Activated T-helper 2 cell treated with anti-CD3 and anti-CD28 coated beads, Interferon-gamma antibody, Interleukin-2, Interleukin-4, amounts not matched to agents 10 μg/mL and 5 μg/mL and 100 μg/mL, durations not matched to agents 14 hours and 24 hours and 36 hours (primary cell): ENCODE measurements around the gene ATXN2. TPM values are rescaled to one million over a fixed set of nuclear protein-coding genes. Genes with fewer than 3 reads are reported as not detected.

ENCODE experiments used
- DNase-seq: peaks from one replicate; pipeline ENCODE4 v3.0.0; 2021; ENCODE audit warnings: low spot score
- H3K27ac Mint-ChIP-seq: one replicate; pipeline ENCODE4 v1.8.0; 2021; ENCODE audit warnings: mixed read lengths
- H3K27me3 Mint-ChIP-seq: one replicate; pipeline ENCODE4 v1.8.0; 2021; ENCODE audit warnings: low read depth, mixed read lengths
- H3K36me3 Mint-ChIP-seq: one replicate; pipeline ENCODE4 v1.8.0; 2021; ENCODE audit warnings: low read depth, mixed read lengths
- H3K4me1 Mint-ChIP-seq: one replicate; pipeline ENCODE4 v1.8.0; 2021; ENCODE audit warnings: low read depth, mixed read lengths
- H3K4me3 Mint-ChIP-seq: one replicate; pipeline ENCODE4 v1.8.0; 2021; ENCODE audit warnings: low read depth, mild to moderate bottlenecking, moderate library complexity, mixed read lengths
- H3K9me3 Mint-ChIP-seq: one replicate; pipeline ENCODE4 v1.8.0; 2021; ENCODE audit warnings: mixed read lengths
- intact Hi-C: fragments of 100-400 bp; cut with micrococcal nuclease; formaldehyde crosslinking; loops from one replicate; pipeline ENCODE4 v1.15.1; 2023
- total RNA-seq: library from RNA; stranded (reverse); gene quantifications from 2 replicates; pipeline ENCODE4 v1.2.3, GENCODE V29; 2022

Gene ATXN2
- total RNA-seq, 1 donor from 2014 or later: 51.6 TPM

DNA sequence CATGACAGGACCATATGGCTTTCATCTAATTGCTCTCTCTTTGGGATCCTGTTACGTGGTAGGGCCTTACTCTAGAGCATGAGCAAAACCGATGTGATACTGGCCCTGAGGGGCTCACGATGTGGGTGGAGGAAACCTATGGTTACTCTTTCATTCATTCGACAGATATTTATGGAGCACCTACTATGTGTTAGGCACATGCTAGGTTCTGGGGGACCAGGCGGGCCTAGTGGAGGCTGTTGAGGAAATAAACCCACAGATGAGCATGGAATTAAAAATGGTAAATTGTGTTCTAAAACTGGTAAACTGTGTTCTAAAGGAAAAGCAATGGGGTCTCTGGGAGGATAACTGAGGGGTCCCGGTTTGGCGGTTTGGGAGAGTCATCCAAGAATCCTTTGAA lies 178.6 kb downstream of the ATXN2 start:
- DNase-seq: no peak
- intact Hi-C loops: no loop called here
- Mint-ChIP-seq H3K4me3 (no peak overlapping the region), H3K36me3 (peaks cover 57% of the 10 kb centered on the region), H3K27ac (no peak overlapping the region), H3K4me1 (peaks cover 18% of the 10 kb centered on the region), H3K27me3 (no peaks in the 10 kb centered on the region), H3K9me3 (no peaks in the 10 kb centered on the region)

DNA sequence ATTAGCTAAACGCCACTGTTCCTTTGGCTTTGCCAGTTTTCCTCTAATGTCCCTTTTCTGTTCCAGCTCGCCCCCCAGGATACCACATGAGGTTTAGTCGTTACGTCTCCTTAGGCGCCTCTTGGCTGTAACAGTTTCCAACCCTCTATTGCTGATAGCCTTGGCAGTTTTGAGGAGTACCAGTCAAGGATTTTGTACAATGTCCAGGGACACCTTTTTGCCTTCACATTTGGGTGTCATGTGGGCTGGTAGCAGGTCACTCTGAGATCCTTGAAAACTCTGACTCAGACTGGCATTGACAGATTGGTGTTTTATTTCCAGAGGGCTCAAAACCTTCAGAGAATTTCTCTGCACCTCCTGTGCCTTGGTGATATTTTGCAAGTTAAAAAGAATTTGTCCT lies 179.3 kb downstream of the ATXN2 start:
- Mint-ChIP-seq H3K4me1 (peaks cover 15% of the 10 kb centered on the region), H3K27me3 (no peaks in the 10 kb centered on the region), H3K36me3 (peaks cover 55% of the 10 kb centered on the region), H3K9me3 (no peaks in the 10 kb centered on the region), H3K4me3 (no peak overlapping the region), H3K27ac (no peak overlapping the region)
- no peak for DNase-seq
- intact Hi-C loops: no loop called here

- no peaks in the 10 kb centered on the region for H3K27me3 Mint-ChIP-seq
- peaks cover 12% of the 10 kb centered on the region for H3K4me1 Mint-ChIP-seq
- H3K9me3 Mint-ChIP-seq: no peaks in the 10 kb centered on the region
- DNase-seq: no peak
- H3K36me3 Mint-ChIP-seq: peaks cover 54% of the 10 kb centered on the region
- H3K27ac Mint-ChIP-seq: no peak overlapping the region
- no peak overlapping the region for H3K4me3 Mint-ChIP-seq
- intact Hi-C loops: no loop called here
Measured at GRCh38 chr12:111418594-111418880, 180.6 kb downstream of the ATXN2 start.

GRCh38 chr12:111417784-111418593 lies 181.1 kb downstream of the ATXN2 start:
- Mint-ChIP-seq H3K4me1 (peaks cover 16% of the 10 kb centered on the region), H3K27ac (no peak overlapping the region), H3K4me3 (no peak overlapping the region), H3K36me3 (peaks cover 58% of the 10 kb centered on the region), H3K9me3 (no peaks in the 10 kb centered on the region), H3K27me3 (no peaks in the 10 kb centered on the region)
- intact Hi-C loops: no loop called here
- DNase-seq: no peak

DNA sequence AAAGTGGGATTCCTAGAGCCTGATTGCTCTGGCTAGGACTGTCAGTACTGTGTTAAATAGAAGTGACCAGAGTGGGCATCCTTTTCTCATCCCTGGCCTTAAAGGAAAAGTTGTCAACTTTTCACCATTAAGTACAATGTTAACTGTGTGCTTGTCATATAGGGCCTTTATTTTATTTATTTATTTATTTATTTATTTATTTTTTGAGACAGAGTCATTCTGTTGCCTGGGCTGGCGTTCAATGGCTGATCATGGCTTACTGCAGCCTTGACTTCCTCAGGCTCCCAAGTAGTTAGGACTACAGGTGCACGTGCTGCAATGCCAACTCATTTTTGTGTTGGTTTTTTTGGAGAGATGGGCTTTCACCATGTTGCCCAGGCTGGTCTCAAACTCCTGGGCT lies 181.8 kb downstream of the ATXN2 start:
- H3K27me3 Mint-ChIP-seq: no peaks in the 10 kb centered on the region
- H3K27ac Mint-ChIP-seq: no peak overlapping the region
- no peak overlapping the region for H3K4me3 Mint-ChIP-seq
- intact Hi-C loops: no loop called here
- no peaks in the 10 kb centered on the region for H3K9me3 Mint-ChIP-seq
- DNase-seq: no peak
- peaks cover 59% of the 10 kb centered on the region for H3K36me3 Mint-ChIP-seq
- H3K4me1 Mint-ChIP-seq: peaks cover 19% of the 10 kb centered on the region

DNA sequence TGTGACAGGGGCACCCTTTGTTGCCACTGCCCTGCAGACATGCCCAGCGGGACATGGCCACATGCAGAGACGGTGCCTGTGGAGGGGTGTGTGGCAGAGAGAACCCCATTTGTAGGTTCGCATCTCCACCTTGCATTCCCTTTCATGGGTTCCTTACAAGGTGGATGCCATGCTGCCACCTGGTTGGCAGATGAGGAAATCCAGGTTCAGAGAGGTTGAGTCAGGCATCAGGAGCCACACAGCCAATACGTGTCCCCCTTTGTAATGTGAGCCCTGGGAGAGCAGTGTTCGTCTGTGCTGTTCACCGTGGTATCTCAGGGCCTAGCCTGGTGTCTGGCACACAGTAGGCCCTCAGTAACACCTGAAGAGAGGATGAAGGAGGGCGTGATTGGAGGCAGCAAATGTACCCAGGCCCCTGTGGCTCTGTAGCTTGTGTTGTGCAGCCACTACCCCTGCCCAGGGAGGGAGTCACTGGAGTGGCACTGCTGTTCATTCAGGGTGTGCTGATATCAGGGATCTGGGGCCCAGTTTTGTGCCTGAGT lies 184.3 kb downstream of the ATXN2 start:
- Mint-ChIP-seq H3K4me3 (no peak overlapping the region), H3K36me3 (peaks cover 44% of the 10 kb centered on the region), H3K9me3 (no peaks in the 10 kb centered on the region), H3K27ac (no peak overlapping the region), H3K4me1 (peaks cover 34% of the 10 kb centered on the region), H3K27me3 (no peaks in the 10 kb centered on the region)
- DNase-seq: no peak
- intact Hi-C loops: no loop called here

DNA sequence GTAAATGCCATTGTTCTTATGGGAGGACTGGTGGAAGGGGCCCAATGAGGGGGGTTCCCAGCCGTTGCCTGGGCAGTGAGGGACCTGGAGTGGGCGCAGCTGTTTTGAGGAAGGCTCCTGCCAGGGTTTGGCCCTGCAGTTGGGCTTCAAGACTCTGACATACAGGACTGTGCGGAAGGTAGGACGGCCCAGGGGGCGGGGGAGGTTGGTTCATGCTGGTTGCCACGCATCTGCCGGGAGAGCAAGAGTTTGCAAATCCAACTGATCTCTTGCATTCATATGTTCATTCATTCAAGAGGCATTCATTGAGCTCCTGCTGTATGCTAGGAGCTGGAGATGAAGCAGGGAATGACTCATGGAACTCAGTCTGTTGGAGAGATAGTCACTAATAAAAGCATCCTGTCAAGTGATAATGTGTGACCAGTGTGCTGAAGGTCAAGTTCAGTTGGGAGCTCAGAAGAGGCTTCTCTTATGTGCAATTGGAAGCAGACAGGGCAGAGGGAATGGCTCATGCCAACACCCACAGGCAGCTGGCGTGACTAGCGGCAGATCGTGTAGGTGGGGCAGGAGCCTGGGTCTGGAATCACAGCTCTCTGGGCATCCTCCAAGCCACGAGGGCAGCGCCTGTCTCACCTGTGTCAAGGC lies 185.6 kb downstream of the ATXN2 start:
- Mint-ChIP-seq H3K27me3 (no peaks in the 10 kb centered on the region), H3K4me3 (no peak overlapping the region), H3K36me3 (peaks cover 43% of the 10 kb centered on the region), H3K9me3 (no peaks in the 10 kb centered on the region), H3K27ac (peak overlapping the region; percentile 73), H3K4me1 (peaks cover 45% of the 10 kb centered on the region)
- intact Hi-C loops: no loop called here
- DNase-seq: no peak

DNA sequence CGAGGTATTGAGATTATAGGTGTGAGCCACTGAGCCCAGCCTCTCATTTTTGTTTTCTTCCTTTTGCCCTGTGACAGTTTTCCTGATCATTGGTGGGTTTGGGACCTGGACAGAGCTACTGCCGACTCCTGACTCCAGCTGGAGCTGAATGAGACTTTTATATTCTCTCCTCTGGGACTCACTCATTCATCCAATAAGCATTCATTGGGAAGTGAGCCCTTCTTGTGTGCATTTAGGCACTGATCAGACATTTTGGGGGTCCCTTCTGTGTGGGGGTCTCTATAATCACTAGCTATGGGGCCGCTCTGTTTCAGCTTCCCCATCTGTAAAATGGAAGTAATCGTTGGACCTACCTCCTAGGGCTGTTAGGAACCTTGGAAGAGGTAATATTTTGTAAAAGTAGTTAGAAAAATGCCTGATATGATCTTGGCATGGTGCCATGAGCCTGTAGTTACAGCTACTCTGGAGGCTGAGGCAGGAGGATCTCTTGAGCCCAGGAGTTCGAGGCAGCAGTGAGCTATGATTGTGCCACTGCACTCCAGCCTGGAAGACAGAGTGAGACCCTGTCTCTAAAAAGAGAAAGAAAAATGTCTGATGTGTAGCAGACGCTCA lies 186.2 kb downstream of the ATXN2 start:
- H3K27me3 Mint-ChIP-seq: no peaks in the 10 kb centered on the region
- DNase-seq: no peak
- H3K36me3 Mint-ChIP-seq: peaks cover 48% of the 10 kb centered on the region
- no peaks in the 10 kb centered on the region for H3K9me3 Mint-ChIP-seq
- intact Hi-C loops: no loop called here
- peak overlapping the region; percentile 73 for H3K27ac Mint-ChIP-seq
- peaks cover 51% of the 10 kb centered on the region for H3K4me1 Mint-ChIP-seq
- peak overlapping the region; percentile 30 for H3K4me3 Mint-ChIP-seq

- intact Hi-C loops: no loop called here
- Mint-ChIP-seq H3K27me3 (no peaks in the 10 kb centered on the region), H3K4me3 (peak overlapping the region; percentile 53), H3K27ac (peak overlapping the region; percentile 73), H3K4me1 (peaks cover 57% of the 10 kb centered on the region), H3K36me3 (peaks cover 49% of the 10 kb centered on the region), H3K9me3 (no peaks in the 10 kb centered on the region)
- DNase-seq: no peak
Measured at GRCh38 chr12:111412007-111412829, 186.9 kb downstream of the ATXN2 start.

GRCh38 chr12:111411185-111411764 lies 187.8 kb downstream of the ATXN2 start:
- no peaks in the 10 kb centered on the region for H3K9me3 Mint-ChIP-seq
- intact Hi-C loops: no loop called here
- peaks cover 55% of the 10 kb centered on the region for H3K4me1 Mint-ChIP-seq
- no peak for DNase-seq
- no peak overlapping the region for H3K4me3 Mint-ChIP-seq
- peak overlapping the region; percentile 52 for H3K27ac Mint-ChIP-seq
- peaks cover 49% of the 10 kb centered on the region for H3K36me3 Mint-ChIP-seq
- H3K27me3 Mint-ChIP-seq: no peaks in the 10 kb centered on the region

GRCh38 chr12:111410431-111411184 lies 188.5 kb downstream of the ATXN2 start:
- no peaks in the 10 kb centered on the region for H3K9me3 Mint-ChIP-seq
- intact Hi-C loops: no loop called here
- no peak for DNase-seq
- no peaks in the 10 kb centered on the region for H3K27me3 Mint-ChIP-seq
- H3K4me1 Mint-ChIP-seq: peaks cover 55% of the 10 kb centered on the region
- H3K36me3 Mint-ChIP-seq: peaks cover 47% of the 10 kb centered on the region
- H3K27ac Mint-ChIP-seq: peak overlapping the region; percentile 58
- no peak overlapping the region for H3K4me3 Mint-ChIP-seq
